ENCODE data around the gene STAU1.
"Not testable (repeated sequence)": the region's sequence is repeated elsewhere in the genome, so short reads cannot be mapped to it uniquely, and the experiment has no call there.

Gene STAU1

GRCh38 chr20:49163696-49164095, 24.4 kb downstream of the STAU1 start:
- DNase-seq (ENCODE audit: low read depth), result no peak

- no peak for DNase-seq (ENCODE audit: low read depth)
Measured at GRCh38 chr20:49161428-49162152, 26.5 kb downstream of the STAU1 start.

GRCh38 chr20:49160057-49160929, 27.8 kb downstream of the STAU1 start:
- no peak for DNase-seq (ENCODE audit: low read depth)

GRCh38 chr20:49157146-49157545, 31.0 kb downstream of the STAU1 start:
- no peak for DNase-seq (ENCODE audit: low read depth)

GRCh38 chr20:49156481-49156880, 31.7 kb downstream of the STAU1 start:
- DNase-seq (ENCODE audit: low read depth), result no peak

GRCh38 chr20:49151436-49151835, 36.7 kb downstream of the STAU1 start:
- no peak for DNase-seq (ENCODE audit: low read depth)

GRCh38 chr20:49149281-49150045, 38.7 kb downstream of the STAU1 start:
- no peak for DNase-seq (ENCODE audit: low read depth)

GRCh38 chr20:49148601-49149000, 39.5 kb downstream of the STAU1 start:
- DNase-seq (ENCODE audit: low read depth), result no peak

- no peak for DNase-seq (ENCODE audit: low read depth)
Measured at GRCh38 chr20:49147296-49147695, 40.8 kb downstream of the STAU1 start.

GRCh38 chr20:49146442-49147225, 41.5 kb downstream of the STAU1 start:
- DNase-seq (ENCODE audit: low read depth), result no peak

GRCh38 chr20:49140834-49141233, 47.3 kb downstream of the STAU1 start:
- DNase-seq (ENCODE audit: low read depth), result no peak

GRCh38 chr20:49140411-49140810, 47.7 kb downstream of the STAU1 start:
- no peak for DNase-seq (ENCODE audit: low read depth)

GRCh38 chr20:49138431-49138830, 49.7 kb downstream of the STAU1 start:
- no peak for DNase-seq (ENCODE audit: low read depth)

GRCh38 chr20:49136817-49137571, 51.1 kb downstream of the STAU1 start:
- DNase-seq (ENCODE audit: low read depth), result no peak

- DNase-seq (ENCODE audit: low read depth), result not testable (repeated sequence)
Measured at GRCh38 chr20:49134797-49135196, 53.3 kb downstream of the STAU1 start.

GRCh38 chr20:49133571-49133970, 54.6 kb downstream of the STAU1 start:
- DNase-seq (ENCODE audit: low read depth), result no peak

GRCh38 chr20:49132995-49133478, 55.1 kb downstream of the STAU1 start:
- DNase-seq (ENCODE audit: low read depth), result no peak

- DNase-seq (ENCODE audit: low read depth), result no peak
Measured at GRCh38 chr20:49123982-49124381, 64.2 kb downstream of the STAU1 start.

GRCh38 chr20:49122920-49123319, 65.2 kb downstream of the STAU1 start:
- DNase-seq (ENCODE audit: low read depth), result no peak

GRCh38 chr20:49119988-49120387, 68.1 kb downstream of the STAU1 start:
- no peak for DNase-seq (ENCODE audit: low read depth)

GRCh38 chr20:49118307-49118706, 69.8 kb downstream of the STAU1 start:
- no peak for DNase-seq (ENCODE audit: low read depth)

Measured in T-helper 22 cell (primary cell).